Stomach (tissue), 9 donors: ENCODE data around the gene GORASP2. TPM values are rescaled to one million over a fixed set of nuclear protein-coding genes. Genes with fewer than 3 reads are reported as not detected.

Experiments
- DNase-seq, 2 donors: peaks; one replicate each; pipeline versions ENCODE4 v3.0.0 to v3.0.0-alpha.2; 2013 to 2019
- H3K27ac ChIP-seq, 5 donors: fragments of 200-600 bp in 4 of 5; sonication (generic) in 4 of 5; one replicate each; pipeline ENCODE4 v1.5.1; 2013 to 2019; ENCODE audit warnings: mild to moderate bottlenecking in 1 of 5, moderate library complexity in 1 of 5
- H3K27me3 ChIP-seq, 3 donors: fragments of 200-600 bp; sonication (generic); one replicate each; pipeline ENCODE4 v1.5.1; 2017 to 2019; ENCODE audit warnings: mixed run types in 1 of 3
- H3K36me3 ChIP-seq, 4 donors: fragments of 200-600 bp; sonication (generic); 1 replicate in 3 of 4; 2 replicates in 1 of 4; pipeline ENCODE4 v1.5.1; 2016 to 2019
- H3K4me1 ChIP-seq, 4 donors: fragments of 200-600 bp; sonication (generic); one replicate each; pipeline ENCODE4 v1.5.1; 2016 to 2019
- H3K4me3 ChIP-seq, 4 donors: fragments of 200-600 bp; sonication (generic) in 3 of 4; one replicate each; pipeline ENCODE4 v1.5.1; 2016 to 2019; ENCODE audit warnings: mild to moderate bottlenecking in 1 of 4
- H3K9me3 ChIP-seq, 4 donors: fragments of 200-600 bp; sonication (generic); one replicate each; pipeline ENCODE4 v1.5.1; 2016 to 2019
- EP300 ChIP-seq: sonication (generic); formaldehyde crosslinking; IDR thresholded peaks from one replicate; pipeline ENCODE4 v1.6.1; 2017; ENCODE audit warnings: antibody characterized with exemption
- POLR2A ChIP-seq, 4 donors: fragments of 450-650 bp; IDR thresholded peaks; one replicate each; pipeline ENCODE4 v1.6.1; 2016; ENCODE audit warnings: antibody characterized with exemption in 4 of 4, control low read depth in 2 of 4, mild to moderate bottlenecking in 1 of 4, moderate library complexity in 1 of 4
- POLR2AphosphoS5 ChIP-seq, 3 donors: sonication (generic); formaldehyde crosslinking; IDR thresholded peaks; one replicate each; pipeline ENCODE4 v1.6.1; 2016; ENCODE audit warnings: antibody characterized with exemption in 3 of 3
- WGBS, 5 donors: extraction: QIAGEN DNeasy Blood & Tissue Kit in 3 of 5; methylation state at CpG; one replicate each; pipeline versions ENCODE4 v1.1.5 to v1.1.7; 2013 to 2018; 5-methylcytosine and 5-hydroxymethylcytosine counted together
- intact Hi-C: fragments of 100-400 bp; cut with DNase I; formaldehyde crosslinking; loops from one replicate; pipeline ENCODE4 v1.15.1; 2023; ENCODE audit warnings: low total_unique reads
- polyA plus RNA-seq, 3 donors: library from polyadenylated mRNA; stranded (reverse); fragments of 200-250 nt; gene quantifications; one replicate each; pipeline ENCODE4 v1.2.3, GENCODE V29; 2013
- total RNA-seq, 5 donors: library from RNA; depleted of rRNA; stranded (reverse); fragments of >200 nt; gene quantifications; one replicate each; pipeline versions ENCODE4 v1.1.0 to v1.2.3, GENCODE V29; 2014 to 2016
- TF ChIP-seq, protein P1 (sequence below), 7 experiments: fragments of 450-650 bp in 4 of 7; fragments of 200-600 bp in 3 of 7; sonication (generic) in 3 of 7; IDR thresholded peaks; one replicate each; pipeline ENCODE4 v1.5.1; 2016 to 2019; ENCODE audit warnings: antibody characterized with exemption in 7 of 7, control low read depth in 2 of 7, mild to moderate bottlenecking in 1 of 7
- donor health status: healthy with polysubstance abuse.
- donor health status: Bipolar disorder and iron deficiency.
- donor health status: healthy.

Gene GORASP2
- total and polyA plus RNA-seq, 8 donors: 9.9 to 141 (median 33.8) TPM

DNA sequence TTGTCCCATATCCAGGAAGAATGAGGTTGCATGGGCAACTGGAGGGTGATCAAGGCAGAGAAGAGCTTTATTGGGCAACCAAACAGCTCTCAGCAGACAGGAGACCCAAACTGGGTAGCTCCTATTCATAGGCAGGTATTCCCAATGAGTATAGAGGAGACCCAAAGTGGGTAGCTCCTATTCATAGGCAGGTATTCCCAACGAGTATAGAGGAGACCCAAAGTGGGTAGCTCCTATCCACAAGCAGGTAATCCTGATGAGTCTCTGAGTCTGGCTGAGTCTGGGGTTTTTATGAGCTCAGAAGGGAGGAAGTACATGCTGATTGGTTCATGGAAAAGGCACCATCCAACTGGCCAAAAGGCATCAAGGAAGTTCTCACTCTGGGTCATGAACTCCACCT lies 5.3 kb upstream of the GORASP2 start:
- TF ChIP-seq POLR2A (IDR thresholded peaks at IDR 0.05): no peak
- TF ChIP-seq EP300: no peak
- TF ChIP-seq POLR2AphosphoS5 (IDR thresholded peaks at IDR 0.05): no peak
- TF ChIP-seq, protein P1, sequence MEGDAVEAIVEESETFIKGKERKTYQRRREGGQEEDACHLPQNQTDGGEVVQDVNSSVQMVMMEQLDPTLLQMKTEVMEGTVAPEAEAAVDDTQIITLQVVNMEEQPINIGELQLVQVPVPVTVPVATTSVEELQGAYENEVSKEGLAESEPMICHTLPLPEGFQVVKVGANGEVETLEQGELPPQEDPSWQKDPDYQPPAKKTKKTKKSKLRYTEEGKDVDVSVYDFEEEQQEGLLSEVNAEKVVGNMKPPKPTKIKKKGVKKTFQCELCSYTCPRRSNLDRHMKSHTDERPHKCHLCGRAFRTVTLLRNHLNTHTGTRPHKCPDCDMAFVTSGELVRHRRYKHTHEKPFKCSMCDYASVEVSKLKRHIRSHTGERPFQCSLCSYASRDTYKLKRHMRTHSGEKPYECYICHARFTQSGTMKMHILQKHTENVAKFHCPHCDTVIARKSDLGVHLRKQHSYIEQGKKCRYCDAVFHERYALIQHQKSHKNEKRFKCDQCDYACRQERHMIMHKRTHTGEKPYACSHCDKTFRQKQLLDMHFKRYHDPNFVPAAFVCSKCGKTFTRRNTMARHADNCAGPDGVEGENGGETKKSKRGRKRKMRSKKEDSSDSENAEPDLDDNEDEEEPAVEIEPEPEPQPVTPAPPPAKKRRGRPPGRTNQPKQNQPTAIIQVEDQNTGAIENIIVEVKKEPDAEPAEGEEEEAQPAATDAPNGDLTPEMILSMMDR (IDR thresholded peaks at IDR 0.05): no peak
- WGBS, 5 donors: 72 to 96% (median 85%) methylated on average over 1 of the region's 1 CpG
- Histone ChIP-seq H3K27ac (no peak overlapping the region), H3K27me3 (no peaks in the 10 kb centered on the region), H3K4me3 (no peak overlapping the region), H3K36me3 (no peaks in the 10 kb centered on the region), H3K4me1 (peaks cover 8 to 9% (median 8%) of the 10 kb centered on the region in 4 donors), H3K9me3 (peaks cover 0 to 15% (median 4%) of the 10 kb centered on the region in 4 donors)
- DNase-seq: no peak
- intact Hi-C loops: no loop called here

DNA sequence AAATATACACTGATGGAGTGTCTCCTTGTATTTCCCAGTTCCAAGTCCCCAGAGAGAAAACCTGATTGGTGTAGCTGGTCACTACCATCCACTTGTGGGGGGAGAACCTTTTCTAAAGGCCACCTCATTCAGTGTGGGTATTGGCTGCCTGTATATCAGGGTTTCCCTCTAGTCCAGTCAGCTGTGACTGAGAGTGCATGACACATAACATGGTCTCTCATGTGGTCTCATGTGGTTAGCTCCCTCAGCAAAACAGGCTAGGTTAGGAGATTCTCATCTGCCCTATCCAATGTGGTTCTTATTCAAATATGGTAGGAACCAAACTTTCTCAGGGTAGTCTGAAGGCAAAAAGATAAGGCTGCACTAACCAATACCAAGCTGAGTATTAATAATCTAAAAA lies 4.1 kb upstream of the GORASP2 start:
- DNase-seq: no peak
- H3K4me1 ChIP-seq: peaks cover 8 to 10% (median 9%) of the 10 kb centered on the region in 4 donors
- peaks cover 0 to 15% (median 4%) of the 10 kb centered on the region in 4 donors for H3K9me3 ChIP-seq
- no peaks in the 10 kb centered on the region for H3K36me3 ChIP-seq
- intact Hi-C loops: no loop called here
- no peak overlapping the region for H3K4me3 ChIP-seq
- TF ChIP-seq, protein P1 (IDR thresholded peaks at IDR 0.05): no peak
- no peak for TF ChIP-seq EP300
- no peak overlapping the region for H3K27ac ChIP-seq
- no peaks in the 10 kb centered on the region for H3K27me3 ChIP-seq

DNA sequence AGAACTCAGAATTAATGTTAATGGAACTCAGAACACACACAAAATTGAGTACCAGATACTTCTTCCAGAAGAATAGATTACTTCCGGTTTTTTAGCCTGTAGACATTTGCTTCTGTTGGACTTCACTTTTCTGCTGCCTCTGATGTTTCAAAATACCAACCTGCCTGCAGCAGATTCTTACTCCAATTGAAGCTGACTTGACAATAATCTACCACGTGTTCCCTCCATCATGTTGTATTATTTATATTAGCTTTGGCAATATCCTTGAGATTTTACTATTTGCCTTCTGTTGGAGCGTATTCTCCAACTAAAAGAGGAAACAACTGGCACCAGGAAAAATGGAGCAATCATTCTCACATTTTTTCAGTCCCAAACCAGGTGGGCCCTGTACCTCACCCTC lies 3.1 kb upstream of the GORASP2 start:
- Histone ChIP-seq H3K36me3 (no peaks in the 10 kb centered on the region), H3K27me3 (no peaks in the 10 kb centered on the region), H3K4me3 (no peak overlapping the region), H3K27ac (no peak overlapping the region), H3K9me3 (peaks cover 0 to 15% (median 4%) of the 10 kb centered on the region in 4 donors), H3K4me1 (peaks cover 13 to 19% (median 17%) of the 10 kb centered on the region in 4 donors)
- intact Hi-C loops: no loop called here
- TF ChIP-seq POLR2AphosphoS5 (IDR thresholded peaks at IDR 0.05) (no peak), EP300 (no peak)
- 57 to 75% (median 65%) methylated on average over 3 of the region's 3 CpGs for WGBS, 5 donors
- DNase-seq: no peak

DNA sequence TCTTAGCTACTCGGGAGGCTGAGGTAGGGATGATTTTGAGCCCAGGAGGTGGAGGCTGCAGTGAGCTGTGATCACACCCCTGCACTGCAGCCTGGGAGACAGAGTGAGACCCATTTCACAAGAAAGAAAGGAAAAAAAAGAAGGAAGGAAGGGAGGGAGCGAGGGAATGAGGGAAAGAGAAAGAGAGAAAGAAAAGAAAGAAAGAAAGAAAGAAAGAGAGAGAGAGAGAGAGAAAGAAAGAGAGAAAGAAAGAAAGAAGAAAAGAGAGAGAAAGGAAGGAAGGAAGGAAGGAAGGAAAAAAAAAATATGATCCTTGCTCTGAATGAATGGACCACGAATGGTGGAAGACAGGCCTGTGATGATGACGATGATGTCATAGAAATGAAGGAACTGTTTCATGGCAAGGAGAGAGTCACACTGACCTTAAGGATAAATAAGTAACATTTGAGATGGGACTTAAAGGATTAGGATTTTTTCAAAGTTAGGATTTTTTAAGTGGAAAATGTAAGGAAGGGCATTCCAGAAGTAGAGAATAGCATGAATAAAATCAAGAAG lies 2.2 kb upstream of the GORASP2 start:
- Histone ChIP-seq H3K36me3 (no peaks in the 10 kb centered on the region), H3K27me3 (no peaks in the 10 kb centered on the region), H3K27ac (no peak overlapping the region), H3K4me1 (peaks cover 19 to 28% (median 26%) of the 10 kb centered on the region in 4 donors), H3K9me3 (peaks cover 0 to 15% (median 4%) of the 10 kb centered on the region in 4 donors), H3K4me3 (no peak overlapping the region)
- TF ChIP-seq POLR2A (IDR thresholded peaks at IDR 0.05) (no peak), POLR2AphosphoS5 (IDR thresholded peaks at IDR 0.05) (no peak), EP300 (no peak)
- TF ChIP-seq, protein P1 (IDR thresholded peaks at IDR 0.05): no peak
- DNase-seq: no peak
- WGBS, 5 donors: 91 to 93% (median 93%) methylated on average over 4 of the region's 4 CpGs
- intact Hi-C loops: no loop called here
